DMS79 treated with DMSO at 0.1 percent for 48 hours (cell line): Measurements from ENCODE around the gene R3HDM4.

Experiments used
- DNase-seq: peaks from one replicate; lab custom pipeline; 2025; lab: John Stamatoyannopoulos, UW

Gene R3HDM4

DNA sequence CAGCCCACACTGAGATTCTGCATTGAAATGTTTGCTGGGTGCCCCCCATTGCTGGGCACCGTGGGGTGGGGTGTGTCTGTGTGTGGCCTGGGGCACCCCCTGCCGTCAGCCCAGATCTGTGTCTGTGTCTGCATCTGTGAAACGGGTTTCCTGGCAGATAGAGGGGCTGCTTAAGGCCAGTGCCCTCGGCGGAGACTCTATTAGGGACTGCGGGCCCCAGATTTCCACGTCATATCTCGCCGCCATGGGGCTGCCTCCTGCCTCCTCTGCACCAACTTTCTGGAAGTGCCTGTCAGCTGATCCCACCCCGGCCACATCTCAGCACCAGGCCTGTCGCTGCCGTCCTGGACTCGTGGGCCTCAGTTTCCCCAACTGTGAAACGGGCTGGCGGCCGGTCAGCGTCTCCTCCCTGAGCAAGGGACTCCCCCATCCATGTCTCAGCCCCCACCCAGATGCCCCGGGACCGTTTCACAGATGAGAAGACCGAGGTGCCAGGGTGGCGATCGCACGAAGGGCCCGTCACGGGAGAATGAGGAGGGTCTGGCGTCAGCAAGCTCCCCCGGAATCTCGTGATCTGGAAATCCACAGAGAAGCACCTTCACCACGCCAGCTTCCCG lies 34.2 kb upstream of the R3HDM4 start:
- no peak for DNase-seq

DNA sequence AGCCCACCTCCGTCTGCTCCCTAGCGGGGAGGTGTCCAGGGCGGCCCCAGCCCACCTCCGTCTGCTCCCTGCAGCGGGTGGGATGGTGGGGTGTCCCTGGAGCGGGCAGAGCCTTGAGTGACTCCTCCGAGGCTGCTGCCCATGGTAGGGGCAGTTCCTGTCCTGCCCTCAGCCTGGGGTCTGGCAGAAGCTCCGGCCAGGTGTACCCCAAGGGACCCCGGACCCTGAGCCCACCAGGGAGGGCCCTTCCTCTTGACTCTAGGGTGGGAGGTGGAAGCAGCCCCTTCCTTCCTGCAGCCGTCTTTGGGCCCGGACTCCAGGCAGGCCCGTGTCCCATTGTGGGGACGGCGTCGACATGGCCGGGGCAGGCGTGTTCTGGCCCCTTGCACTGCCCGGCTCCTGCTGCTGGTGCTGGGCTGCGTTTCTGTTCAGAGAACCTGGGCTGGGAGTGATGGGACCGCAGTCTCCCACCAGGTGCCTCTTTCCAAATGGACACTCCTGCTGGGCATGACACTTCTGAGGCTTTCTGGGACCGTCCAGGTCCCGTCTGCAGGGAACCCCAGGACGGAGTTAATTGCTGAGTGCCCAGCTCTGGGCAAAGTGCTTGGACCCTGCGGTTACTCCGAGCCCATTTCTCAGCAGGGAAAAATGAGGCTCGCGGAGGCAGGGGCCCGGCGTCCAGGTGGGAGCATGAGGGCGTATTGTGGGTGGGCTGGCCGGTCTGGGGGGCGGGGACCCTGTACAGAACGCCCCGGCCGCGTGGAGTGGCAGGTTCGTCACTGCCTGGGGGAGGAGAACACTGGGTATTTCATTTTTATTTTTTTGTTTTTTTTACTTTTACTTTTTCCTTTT lies 32.6 kb upstream of the R3HDM4 start:
- DNase-seq: no peak

DNA sequence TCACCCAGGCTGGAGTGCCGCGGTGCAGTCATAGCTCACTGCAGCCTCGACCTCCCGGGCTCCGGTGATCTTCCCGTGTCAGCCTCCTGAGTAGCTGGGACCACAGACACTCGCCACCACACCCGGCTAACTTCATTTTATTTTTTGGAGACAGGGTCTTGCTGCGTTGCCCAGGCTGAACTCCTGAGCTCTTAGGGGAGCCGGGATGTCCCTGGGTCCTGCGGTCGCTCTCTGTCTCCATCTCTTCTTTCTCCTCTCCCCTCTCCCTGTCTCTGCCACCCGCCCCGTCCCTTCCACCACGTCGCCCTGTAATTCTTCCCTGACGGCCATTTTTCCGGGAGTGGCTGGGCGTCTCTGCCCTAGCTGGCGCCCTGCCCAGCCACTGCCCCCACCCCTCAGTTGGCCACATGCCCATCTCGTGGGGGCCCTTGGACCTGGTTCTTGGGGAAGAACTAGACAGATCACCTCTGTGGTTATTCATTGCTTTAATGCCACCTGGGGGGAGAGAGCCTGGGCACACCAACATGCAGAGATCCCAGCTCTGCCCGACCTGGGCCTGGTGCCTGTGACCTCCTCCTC lies 31.7 kb upstream of the R3HDM4 start:
- DNase-seq: peak; percentile 68

DNA sequence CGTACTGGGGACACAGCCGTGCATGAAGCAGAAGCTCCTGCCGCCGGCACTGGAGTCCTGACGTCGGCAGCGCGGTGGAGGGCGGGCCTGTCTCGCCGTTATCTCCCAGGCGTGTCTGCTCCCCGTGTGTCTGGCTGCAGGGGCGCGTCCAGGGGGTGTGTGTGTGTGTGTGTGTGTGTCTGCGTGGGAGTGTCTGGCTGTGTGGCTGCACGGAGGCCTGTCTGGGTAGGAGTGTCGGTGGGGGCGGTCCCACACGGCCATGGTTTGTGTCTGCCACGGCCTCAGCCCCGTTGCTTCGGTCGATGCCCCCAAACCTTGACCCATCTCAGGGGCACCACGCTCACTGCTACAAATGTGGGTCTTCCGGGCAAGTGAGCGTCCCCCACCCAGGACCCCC lies 31.1 kb upstream of the R3HDM4 start:
- DNase-seq: no peak

DNA sequence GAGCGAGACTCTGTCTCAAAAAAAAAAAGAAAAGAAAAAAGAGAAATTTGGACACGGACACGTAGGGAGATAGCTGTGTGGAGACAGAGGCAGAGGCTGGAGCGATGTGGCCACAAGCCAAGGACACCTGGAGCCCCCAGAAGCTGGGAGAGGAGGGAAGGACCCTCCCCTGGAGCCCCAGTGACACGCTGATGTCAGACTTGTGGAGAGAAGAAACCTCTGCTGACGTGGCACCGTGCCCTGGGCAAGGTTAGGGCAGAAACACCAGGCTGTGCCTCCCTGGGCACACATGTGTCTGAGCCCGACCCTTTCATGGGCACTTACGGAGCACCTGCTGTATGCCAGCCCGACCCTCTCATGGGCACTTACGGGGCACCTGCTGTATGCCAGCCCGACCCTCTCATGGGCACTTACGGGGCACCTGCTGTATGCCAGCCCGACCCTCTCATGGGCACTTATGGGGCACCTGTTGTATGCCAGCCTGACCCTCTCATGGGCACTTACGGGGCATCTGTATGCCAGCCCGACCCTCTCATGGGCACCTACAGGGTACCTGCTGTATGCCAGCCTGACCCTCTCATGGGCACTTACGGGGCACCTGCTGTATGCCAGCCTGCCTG lies 30.6 kb upstream of the R3HDM4 start:
- no peak for DNase-seq

DNA sequence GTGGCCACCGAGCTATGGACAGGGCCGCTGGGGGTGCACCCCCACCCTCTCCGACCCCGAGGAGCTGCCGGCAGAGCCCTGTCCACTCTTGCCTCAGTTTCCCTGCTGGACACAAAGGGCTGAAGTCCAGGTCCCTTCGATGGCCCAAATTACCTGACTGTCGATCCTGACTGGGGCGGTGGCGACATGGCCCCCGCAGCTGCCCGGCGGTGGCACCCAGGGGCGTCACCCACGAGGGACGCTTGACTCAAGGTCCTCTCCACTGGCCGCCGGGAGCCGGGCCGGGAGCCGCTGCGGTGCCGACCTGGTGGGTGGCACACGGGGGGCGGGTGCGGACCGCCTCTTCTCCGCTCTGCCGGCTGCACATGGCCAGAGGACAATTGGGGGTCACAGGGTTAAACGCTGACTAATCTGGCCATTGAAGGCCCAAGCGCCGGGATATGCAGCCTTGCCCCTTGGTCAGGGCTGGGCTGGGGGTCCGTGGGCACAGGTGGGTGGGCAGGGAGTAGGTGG lies 29.2 kb upstream of the R3HDM4 start:
- DNase-seq: no peak

DNA sequence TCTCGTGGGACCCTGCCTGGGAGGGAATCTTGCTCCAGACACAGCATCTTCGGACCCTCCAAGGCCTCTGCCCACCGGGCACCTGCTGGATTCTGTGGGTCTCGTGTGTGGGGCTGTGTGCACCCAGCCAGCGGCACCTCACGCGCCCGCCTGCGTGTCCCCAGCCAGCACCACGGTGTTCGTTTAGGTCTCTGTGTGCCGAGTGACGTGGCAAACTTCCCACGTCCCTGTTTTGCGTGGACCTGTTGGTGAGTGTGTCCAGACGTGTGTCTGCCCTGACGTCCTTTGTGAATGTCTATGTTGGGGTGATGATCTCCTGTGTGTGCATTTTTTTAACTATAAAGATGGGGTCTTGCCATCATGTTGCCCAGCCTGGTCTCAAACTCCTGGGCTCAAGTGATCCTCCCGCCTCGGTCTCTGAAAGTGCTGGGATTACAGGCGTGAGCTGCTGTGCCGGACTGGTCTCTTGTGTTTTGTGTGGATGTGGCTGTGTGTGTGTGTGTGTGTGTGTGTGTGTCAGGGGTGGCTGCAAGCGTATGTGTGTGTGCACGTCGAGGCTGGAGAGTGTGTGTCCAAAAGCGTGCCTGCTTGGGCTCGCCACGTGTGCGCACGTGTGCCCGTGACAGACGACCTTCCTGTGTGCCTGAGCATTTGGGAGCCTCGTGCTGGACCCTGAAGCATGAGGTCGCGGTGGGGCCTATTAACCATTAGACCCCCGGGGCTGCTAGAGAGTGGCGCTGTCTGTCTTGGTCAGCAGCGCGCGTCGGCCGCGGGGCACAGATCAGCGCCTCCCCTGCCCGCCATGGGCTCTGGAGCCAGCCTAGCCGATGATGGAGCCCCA lies 28.5 kb upstream of the R3HDM4 start:
- DNase-seq: no peak

DNA sequence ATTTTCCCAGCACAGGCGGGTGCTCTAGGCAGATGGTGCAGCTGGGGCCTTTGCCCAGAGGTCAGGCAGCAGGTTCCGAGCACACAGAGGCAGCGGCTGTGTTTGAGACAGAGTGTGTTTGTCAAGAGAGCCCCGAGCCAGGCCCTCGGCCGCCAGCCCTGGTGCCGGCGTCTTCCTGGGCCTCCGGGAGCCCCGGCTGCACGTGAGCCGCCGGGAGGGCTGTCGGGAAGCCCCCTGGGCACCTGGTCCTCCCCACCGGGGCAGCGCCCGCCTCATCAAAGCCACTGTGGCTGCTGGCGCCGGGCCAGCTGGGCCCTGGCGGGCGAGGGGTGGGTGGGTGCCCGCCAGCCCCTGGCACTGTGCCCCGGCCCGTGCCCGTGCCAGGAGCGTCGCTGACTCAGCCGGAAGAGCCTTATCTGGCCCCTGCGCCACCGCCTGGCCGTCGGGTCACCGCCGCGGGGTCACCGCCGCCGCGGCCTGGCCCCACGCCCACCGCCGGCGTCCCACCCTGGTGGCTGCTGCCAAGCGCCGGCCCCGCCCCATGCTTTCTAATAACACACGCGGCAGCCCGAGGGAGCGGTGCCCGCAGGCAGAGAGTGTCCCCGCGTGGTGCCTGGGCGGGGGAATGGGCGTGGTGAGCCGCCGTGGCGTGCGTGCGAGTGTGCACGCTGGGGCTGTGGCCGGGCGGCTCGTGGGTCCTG lies 27.7 kb upstream of the R3HDM4 start:
- DNase-seq: peak; percentile 77

DNA sequence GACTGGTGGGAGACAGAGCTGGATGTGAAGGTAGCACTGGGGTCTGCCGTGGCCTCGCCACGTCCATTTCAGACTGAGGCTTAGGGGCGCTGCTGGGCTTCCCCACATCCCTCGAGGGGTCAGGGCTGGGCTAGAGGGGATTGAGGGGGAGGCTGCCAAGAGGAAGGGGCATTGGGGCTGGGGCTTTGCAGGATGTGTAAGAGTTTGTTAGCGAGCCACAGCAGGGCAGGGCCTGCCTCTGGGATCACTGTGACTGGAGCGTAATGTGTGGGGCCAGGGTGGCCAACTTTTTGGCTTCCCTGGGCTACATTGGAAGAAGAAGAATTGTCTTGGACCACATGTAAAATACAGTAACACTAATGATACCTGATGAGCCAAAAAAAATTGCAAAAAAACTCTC lies 26.9 kb upstream of the R3HDM4 start:
- no peak for DNase-seq

DNA sequence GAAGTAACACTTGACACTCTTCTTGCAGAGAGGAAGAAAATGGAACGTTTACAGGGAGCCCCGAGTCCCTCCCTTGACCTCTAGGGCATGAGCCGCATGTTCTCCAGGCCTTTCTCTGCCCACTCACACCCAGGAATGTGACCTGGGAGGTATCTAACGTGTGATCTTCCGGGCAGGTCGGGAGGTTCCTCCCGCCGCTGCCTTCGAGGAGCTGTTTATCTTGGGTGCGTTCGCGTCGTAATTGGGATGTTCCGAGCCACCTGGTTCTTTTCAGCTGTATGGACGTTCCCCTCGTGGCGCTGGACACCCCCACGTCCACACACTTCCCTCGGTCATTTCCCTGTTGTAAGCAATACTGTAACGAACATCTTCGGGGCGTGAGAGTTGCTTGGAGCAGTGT lies 26.4 kb upstream of the R3HDM4 start:
- DNase-seq: no peak

DNA sequence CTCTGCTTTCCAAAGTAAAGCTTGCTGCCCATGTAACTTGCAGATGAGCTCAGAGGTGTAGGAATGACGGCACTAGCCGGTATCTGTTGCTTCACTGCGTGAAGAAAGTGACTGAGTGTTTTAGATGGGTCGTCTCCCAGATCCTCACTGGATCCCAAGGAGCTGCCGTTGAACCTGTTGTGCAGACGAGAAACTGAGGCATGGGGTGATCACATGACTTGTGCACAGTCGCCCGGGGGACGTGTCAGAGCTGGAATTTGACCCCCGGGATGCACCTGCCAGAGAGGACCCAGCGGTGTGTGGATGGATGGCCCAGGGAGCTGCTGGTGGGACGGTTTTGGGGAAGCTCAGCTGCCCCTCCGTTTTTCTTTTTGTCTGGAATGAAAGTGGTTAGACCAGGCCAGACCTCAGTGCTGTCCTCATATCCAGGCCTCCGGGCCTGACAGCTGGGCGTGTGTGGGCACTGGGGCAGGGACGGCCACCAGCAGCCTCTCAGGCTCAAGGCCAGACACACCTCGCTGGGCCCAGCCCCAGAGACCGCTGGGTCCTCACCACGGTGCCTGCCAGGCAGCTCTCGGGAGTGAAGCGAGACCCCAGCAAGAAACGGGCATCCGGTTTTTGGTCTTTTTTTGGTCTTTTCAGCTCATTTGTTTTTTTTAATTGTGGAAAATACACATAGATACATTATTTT lies 25.4 kb upstream of the R3HDM4 start:
- no peak for DNase-seq

DNA sequence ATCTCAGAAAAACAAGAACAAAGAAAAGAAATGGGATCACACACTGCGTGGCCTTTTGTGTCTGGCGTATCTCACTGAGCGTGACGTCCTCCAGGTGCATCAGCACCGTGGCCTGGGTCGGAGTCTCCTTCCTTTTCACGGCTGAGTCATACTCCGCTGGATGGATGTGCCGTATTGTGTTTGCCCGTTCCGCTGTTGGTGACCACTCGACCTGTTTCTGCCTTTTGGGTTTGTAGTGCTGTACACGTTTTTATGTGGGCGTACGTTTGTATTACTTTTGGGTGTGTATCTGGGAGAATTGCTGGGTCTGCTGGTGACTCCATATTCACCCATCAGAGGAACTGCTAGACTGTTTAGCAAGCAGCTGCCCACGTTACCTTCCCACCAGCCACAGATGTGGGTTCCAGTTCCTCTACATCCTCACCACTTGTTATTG lies 24.3 kb upstream of the R3HDM4 start:
- no peak for DNase-seq

DNA sequence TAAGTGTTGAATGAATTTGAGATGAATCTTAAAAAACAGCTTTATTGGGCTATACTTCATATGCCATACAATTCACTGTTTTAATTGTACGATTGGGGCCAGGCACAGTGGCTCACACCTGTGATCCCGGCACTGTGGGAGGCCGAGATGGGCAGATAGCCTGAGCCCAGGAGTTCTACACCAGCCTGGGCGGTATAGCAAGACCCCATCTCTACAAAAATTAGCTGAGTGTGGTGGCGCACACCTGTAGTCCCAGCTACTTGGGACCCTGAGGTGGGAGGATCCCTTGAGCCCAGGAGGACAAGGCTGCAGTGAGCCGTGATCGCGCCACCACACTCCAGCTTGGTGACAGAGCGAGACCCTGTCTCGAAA lies 23.1 kb upstream of the R3HDM4 start:
- DNase-seq: no peak

DNA sequence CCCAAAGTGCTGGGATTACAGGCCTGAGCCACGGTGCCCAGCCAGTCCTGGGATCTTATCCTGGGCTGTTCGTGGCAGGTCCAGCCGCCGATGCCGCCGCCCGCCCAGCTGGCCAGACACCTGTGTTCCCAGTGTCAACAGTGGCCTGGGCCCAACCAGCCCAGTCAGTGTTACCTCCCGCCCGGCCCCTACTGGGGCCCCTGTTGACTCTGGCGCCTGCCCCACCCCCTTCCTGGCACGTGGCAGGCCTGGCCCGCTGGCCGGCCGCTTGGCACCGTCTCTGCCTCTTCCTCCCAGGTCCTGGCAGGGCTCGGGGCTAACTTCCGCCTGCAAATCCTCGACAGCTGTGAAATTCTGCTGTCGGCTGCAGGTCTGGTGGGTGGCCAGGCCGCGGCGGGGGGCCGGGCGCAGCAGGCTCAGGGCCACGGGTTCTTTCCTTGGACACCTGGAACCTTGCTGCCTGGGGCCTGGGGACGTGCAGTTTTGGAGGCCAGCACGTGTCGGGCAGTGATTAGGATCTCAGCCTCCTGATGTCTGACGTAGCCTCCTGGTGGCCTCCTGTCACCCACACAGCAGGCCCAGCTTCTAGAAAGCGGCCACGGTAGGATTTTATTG lies 22.0 kb upstream of the R3HDM4 start:
- no peak for DNase-seq

DNA sequence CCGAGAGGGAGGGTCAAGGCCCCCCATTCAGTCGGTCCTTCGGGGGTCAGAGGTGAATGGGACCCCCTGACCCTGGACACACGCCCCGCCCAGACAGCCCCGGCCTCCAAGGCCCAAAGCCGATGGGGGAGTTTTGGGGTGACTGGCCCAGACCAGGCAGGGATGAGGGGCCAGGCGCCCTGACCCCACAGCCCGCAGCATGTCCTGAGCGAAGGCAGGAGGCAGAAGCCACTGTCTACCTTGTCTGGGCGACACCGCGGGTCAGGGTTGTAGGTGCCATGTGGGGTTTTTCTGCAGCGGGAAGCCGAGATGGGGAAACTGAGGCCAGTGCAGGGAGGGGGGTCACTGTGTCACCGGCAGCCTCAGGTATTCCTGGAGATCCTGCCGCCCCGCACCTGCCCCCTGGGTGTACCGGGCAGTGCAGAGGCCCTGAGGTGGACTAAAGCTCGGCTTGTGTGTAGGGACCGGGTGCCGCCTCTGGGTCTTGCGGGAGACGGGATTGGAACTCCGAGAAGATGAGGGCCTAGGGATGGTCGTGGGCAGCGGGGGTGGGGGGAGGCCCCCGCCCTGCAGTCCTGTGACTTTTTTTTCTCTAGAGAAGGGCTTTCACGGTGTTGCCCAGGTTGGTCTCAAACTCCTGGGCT lies 21.3 kb upstream of the R3HDM4 start:
- DNase-seq: no peak

DNA sequence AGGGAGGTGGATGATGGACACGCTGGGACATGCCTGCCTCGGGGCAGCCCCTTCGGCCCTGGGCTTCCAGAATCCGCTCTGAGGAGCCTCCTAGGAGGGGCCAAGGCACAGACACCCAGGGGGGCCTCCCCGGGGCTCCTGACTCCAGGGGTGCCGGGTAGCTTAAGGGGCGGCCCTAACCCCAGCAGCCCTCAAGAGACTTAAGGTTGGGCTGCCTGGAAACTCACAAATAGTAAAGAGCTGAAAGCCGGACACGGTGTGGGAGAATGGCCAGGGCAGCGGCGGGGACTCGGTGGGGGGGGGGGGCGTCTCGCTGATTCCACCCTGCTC lies 20.5 kb upstream of the R3HDM4 start:
- no peak for DNase-seq

DNA sequence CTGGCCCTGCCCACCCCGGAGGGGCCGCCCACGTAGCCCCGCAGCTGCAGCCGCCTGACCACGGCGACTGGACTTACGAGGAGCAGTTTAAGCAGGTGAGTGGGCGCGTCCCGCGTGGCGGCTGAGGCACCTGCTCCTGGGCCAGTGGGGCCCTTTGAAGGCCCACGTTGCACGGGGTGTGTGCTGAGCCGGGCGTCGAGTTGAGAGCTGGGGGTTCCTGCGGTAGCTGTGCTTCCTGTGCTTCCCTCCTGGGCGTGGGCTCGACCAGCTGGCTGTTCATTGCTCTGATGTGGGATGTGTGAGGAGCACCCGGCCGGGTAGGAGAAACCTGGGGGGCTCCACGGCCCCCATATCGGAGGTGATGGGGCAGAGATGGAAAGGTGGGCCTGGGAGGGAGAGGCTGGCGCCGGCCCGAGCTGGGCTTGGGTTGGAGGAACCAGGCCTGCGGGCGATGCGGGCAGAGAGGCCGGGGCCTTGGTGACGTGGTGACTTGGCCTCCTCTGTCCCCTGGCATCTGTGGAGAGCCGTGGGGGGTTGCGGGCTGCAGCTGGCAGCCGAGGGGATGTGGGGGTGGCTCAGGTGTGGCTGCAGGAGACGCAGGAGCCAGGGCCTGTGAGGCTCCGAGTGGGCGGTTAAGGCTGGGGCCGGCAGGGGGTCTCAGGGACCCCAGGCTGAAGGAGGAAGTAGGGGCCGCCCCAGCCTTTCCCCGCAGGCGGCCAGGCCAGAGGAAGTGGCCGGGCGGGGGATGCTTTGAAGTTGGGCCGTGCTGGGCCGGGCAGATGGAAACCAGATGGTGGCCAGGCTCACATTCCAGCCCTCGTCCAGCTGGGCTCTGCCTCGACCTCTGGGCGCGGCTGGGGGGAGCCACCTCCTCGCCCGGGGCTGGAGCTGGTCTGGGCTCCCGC lies 19.9 kb upstream of the R3HDM4 start:
- DNase-seq: no peak

DNA sequence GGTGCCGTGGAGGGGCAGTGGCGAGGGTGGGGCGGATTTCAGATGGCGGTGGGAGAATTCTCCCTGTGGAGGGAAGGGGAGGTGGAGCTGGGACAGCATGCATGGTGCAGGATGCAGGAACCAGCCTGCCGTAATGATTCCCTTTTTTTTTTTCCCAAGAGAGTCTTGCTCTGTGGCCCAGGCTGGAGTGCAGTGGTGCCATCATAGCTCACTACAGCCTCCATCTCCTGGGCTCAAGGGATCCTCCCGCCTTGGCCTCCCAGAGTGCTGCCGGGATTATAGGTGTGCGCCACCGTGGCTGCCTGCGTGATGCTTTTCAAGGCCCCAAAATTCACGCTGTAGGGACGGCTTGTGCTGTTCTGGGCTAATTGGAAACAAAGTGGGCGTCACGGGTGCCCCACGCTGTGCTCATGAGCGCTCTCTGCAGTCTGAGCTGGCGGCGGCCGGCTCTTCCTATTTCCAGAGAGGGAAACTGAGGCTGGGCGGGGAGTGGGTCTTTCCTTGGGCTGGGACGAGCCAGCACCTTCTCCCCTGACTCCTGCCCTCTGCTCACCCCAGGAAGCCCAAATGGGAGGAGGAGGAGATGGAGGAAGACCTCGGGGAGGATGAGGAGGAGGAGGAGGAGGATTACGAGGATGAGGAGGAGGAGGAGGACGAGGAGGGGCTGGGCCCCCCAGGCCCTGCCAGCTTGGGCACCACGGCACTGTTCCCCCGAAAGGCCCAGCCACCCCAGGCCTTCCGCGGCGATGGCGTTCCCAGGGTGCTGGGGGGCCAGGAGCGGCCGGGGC lies 19.0 kb upstream of the R3HDM4 start:
- DNase-seq: no peak
